OCI-LY1 (cell line): ENCODE data around the gene B3GNT8.

ENCODE experiments used
- CTCF ChIP-seq: fragments of 200-600 bp; sonication (generic), shearing (Covaris generic); IDR thresholded peaks from 2 replicates; pipeline ENCODE4 v1.5.1; 2017; ENCODE audit warnings: mild to moderate bottlenecking, antibody characterized with exemption, low read length, moderate library complexity, mixed read lengths
- EZH2 ChIP-seq: fragments of 200-600 bp; sonication (generic), shearing (Covaris generic); IDR thresholded peaks from 2 replicates; pipeline ENCODE4 v1.8.0; 2017; ENCODE audit warnings: borderline replicate concordance, mixed run types, mild to moderate bottlenecking, antibody characterized with exemption, low read length, moderate library complexity, mixed read lengths

DNA sequence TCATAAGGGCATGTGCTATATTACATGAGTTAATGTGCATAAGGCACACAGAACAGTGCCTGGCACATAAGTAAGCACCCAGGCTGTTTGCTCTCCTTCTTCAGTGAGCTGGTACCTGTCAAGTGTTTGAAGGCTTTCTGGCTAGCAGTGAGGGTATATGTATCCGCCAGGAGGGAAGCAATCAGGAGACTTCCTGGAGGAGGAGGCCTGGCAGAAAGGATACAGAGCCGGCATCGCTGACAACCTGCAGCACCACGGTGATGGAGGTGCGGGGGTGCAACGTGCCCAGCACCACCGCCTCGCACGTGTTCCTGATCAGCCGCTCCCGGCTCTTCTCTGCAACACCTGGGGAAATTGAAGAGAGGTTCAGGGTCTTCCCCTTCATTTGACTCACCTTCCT lies 35.6 kb downstream of the B3GNT8 start:
- TF ChIP-seq CTCF (no peak), EZH2 (no peak)
